GM12801 (cell line): ENCODE measurements around the gene CYP11A1.

Experiments
- CTCF ChIP-seq: IDR thresholded peaks from one replicate; pipeline ENCODE4 v1.5.1; 2011; ENCODE audit warnings: control low read depth; ENCODE audit not compliant: insufficient read length; ENCODE audit errors: extremely low read depth

CYP11A1 gene

GRCh38 chr15:74365598-74366445 lies 1.6 kb downstream of the CYP11A1 start:
- no peak for TF ChIP-seq CTCF

GRCh38 chr15:74364936-74365597 lies 2.4 kb downstream of the CYP11A1 start:
- TF ChIP-seq CTCF = no peak

GRCh38 chr15:74362482-74362881 lies 5.0 kb downstream of the CYP11A1 start:
- no peak for TF ChIP-seq CTCF

GRCh38 chr15:74352393-74352910 lies 15.0 kb downstream of the CYP11A1 start:
- no peak for TF ChIP-seq CTCF

- no peak for TF ChIP-seq CTCF
Observed at GRCh38 chr15:74351670-74352069, 15.8 kb downstream of the CYP11A1 start.

- no peak for TF ChIP-seq CTCF
Observed at GRCh38 chr15:74350295-74351275, 16.9 kb downstream of the CYP11A1 start.
